HepG2 (cell line): ENCODE results near the gene NET1. TPM values are rescaled to one million over a fixed set of nuclear protein-coding genes. Genes with fewer than 3 reads are reported as not detected.

Source experiments
- AFF4 ChIP-seq: sonication (generic); formaldehyde crosslinking; IDR thresholded peaks from 2 replicates; pipeline ENCODE4 v1.4.0; 2020; ENCODE audit warnings: missing genetic modification reagents
- ATF7 ChIP-seq, 2 experiments: fragments of 450-650 bp in 1 of 2; sonication (generic) in 1 of 2; formaldehyde crosslinking in 1 of 2; IDR thresholded peaks; 2 replicates each; pipeline versions ENCODE4 v1.4.0 to v1.6.1; 2016 to 2020; ENCODE audit warnings: antibody characterized with exemption in 1 of 2, mild to moderate bottlenecking in 1 of 2, missing genetic modification reagents in 1 of 2
- HNRNPUL1 ChIP-seq: fragments of 200-400 bp; formaldehyde crosslinking; IDR thresholded peaks from 2 replicates; pipeline ENCODE4 v1.6.1; 2017; ENCODE audit warnings: low read depth, mild to moderate bottlenecking, low read length, moderate library complexity
- KDM5A ChIP-seq: fragments of 200-600 bp; sonication (generic); IDR thresholded peaks from 2 replicates; pipeline ENCODE4 v1.7.0; 2018; ENCODE audit warnings: antibody characterized with exemption, mild to moderate bottlenecking, low read length, borderline replicate concordance
- MBNL3 ChIP-seq: fragments of 250-450 bp; sonication (Bioruptor Pico); conservative IDR thresholded peaks from 2 replicates; pipeline ENCODE4 v1.8.0; 2022; ENCODE audit warnings: mild to moderate bottlenecking, inconsistent platforms
- NR2C2 ChIP-seq: sonication (generic); formaldehyde crosslinking; IDR thresholded peaks from 2 replicates; pipeline ENCODE4 v1.4.0; 2020; ENCODE audit warnings: missing genetic modification reagents, mild to moderate bottlenecking, moderate library complexity, borderline replicate concordance
- NR2F1 ChIP-seq, 2 experiments: fragments of 450-650 bp in 1 of 2; formaldehyde crosslinking in 1 of 2; IDR thresholded peaks; 2 replicates each; pipeline versions ENCODE4 v1.5.0 to v1.6.1; 2016 to 2020; ENCODE audit warnings: mild to moderate bottlenecking in 1 of 2, missing compliant biosample characterization in 1 of 2, missing genetic modification reagents in 1 of 2, moderate library complexity in 1 of 2
- POLR2AphosphoS5 ChIP-seq: IDR thresholded peaks from 2 replicates; pipeline ENCODE4 v1.6.1; 2012; ENCODE audit warnings: low read depth, low read length
- RFX5 ChIP-seq: IDR thresholded peaks from 2 replicates; pipeline ENCODE4 v1.6.1; 2011; ENCODE audit warnings: low read depth, low read length, improper control_type of control experiment
- SATB2 ChIP-seq: sonication (generic); formaldehyde crosslinking; IDR thresholded peaks from 2 replicates; pipeline ENCODE4 v1.5.0; 2020; ENCODE audit warnings: missing genetic modification reagents
- ZBTB14 ChIP-seq: sonication (generic); formaldehyde crosslinking; IDR thresholded peaks from 2 replicates; pipeline ENCODE4 v1.4.0; 2020; ENCODE audit warnings: missing genetic modification reagents
- ZFP62 ChIP-seq: sonication (generic); formaldehyde crosslinking; IDR thresholded peaks from 2 replicates; pipeline ENCODE4 v1.4.0; 2020; ENCODE audit warnings: missing genetic modification reagents
- ZKSCAN1 ChIP-seq: fragments of 150-350 bp; IDR thresholded peaks from 2 replicates; pipeline ENCODE4 v1.6.1; 2014; ENCODE audit warnings: low read length
- ZNF18 ChIP-seq: sonication (generic); formaldehyde crosslinking; IDR thresholded peaks from 2 replicates; pipeline ENCODE4 v1.8.0; 2022; ENCODE audit warnings: mild to moderate bottlenecking, missing genetic modification reagents; ENCODE audit not compliant: insufficient replicate concordance
- ZNF24 ChIP-seq: fragments of 450-650 bp; IDR thresholded peaks from 2 replicates; pipeline ENCODE4 v1.6.1; 2017; ENCODE audit warnings: antibody characterized with exemption, mild to moderate bottlenecking
- ZNF256 ChIP-seq: sonication (generic); formaldehyde crosslinking; conservative IDR thresholded peaks from 2 replicates; pipeline ENCODE4 v1.4.0; 2020; ENCODE audit warnings: missing genetic modification reagents
- ZNF530 ChIP-seq: sonication (generic); formaldehyde crosslinking; IDR thresholded peaks from 2 replicates; pipeline ENCODE4 v1.5.0; 2020; ENCODE audit warnings: low read depth, mild to moderate bottlenecking, missing genetic modification reagents
- ZNF546 ChIP-seq: sonication (generic); formaldehyde crosslinking; conservative IDR thresholded peaks from 2 replicates; pipeline ENCODE4 v1.8.1; 2023; ENCODE audit warnings: mild to moderate bottlenecking, missing genetic modification reagents
- ZNF577 ChIP-seq: sonication (generic); formaldehyde crosslinking; IDR thresholded peaks from 2 replicates; pipeline ENCODE4 v1.4.0; 2020; ENCODE audit warnings: mild to moderate bottlenecking, low read depth, missing genetic modification reagents, borderline replicate concordance
- polyA plus RNA-seq, 8 experiments: library from polyadenylated mRNA; depleted of rRNA in 3 of 8; stranded (reverse) in 7 of 8; unstranded in 1 of 8; fragments of >200 nt; fragmentation: Illumina TruSeq in 4 of 8; extraction: Trizol in 4 of 8; gene quantifications; 2 replicates each; pipeline versions ENCODE4 v1.2.1 to v1.2.3, GENCODE V29; 2011 to 2016; ENCODE audit warnings: low read depth in 4 of 8, missing spikeins in 1 of 8, mixed read lengths in 1 of 8; ENCODE audit not compliant: insufficient read depth in 1 of 8
- total RNA-seq, 5 experiments: library from RNA; depleted of rRNA; stranded (reverse); fragments of >200 nt; fragmentation: Illumina TruSeq; extraction: Trizol; gene quantifications; 2 replicates each; pipeline ENCODE4 v1.2.3, GENCODE V29; 2016; ENCODE audit warnings: low read depth in 1 of 5
- TF ChIP-seq, protein P1 (sequence below): sonication (generic); formaldehyde crosslinking; IDR thresholded peaks from 2 replicates; pipeline ENCODE4 v1.5.1; 2020; ENCODE audit warnings: missing genetic modification reagents, mild to moderate bottlenecking, borderline replicate concordance
- TF ChIP-seq, protein P2 (sequence below): sonication (generic); formaldehyde crosslinking; IDR thresholded peaks from 2 replicates; pipeline ENCODE4 v1.8.0; 2022; ENCODE audit warnings: missing genetic modification reagents, low read depth, mild to moderate bottlenecking, borderline replicate concordance

Gene NET1
- total and polyA plus RNA-seq, 2 of the 13 experiments (the other 11 are each of a cell fraction or from before 2014, with no cell fraction given): 48.1 to 65.8 TPM

GRCh38 chr10:5412277-5412941 lies at the start of gene NET1 (continued):
- no peak for TF ChIP-seq ZNF18
- TF ChIP-seq ZKSCAN1: no peak
- no peak for TF ChIP-seq HNRNPUL1
- TF ChIP-seq NR2F1 (CRISPR knock-in tag; IDR thresholded peaks at IDR 0.05): no peak
- TF ChIP-seq, protein P1, sequence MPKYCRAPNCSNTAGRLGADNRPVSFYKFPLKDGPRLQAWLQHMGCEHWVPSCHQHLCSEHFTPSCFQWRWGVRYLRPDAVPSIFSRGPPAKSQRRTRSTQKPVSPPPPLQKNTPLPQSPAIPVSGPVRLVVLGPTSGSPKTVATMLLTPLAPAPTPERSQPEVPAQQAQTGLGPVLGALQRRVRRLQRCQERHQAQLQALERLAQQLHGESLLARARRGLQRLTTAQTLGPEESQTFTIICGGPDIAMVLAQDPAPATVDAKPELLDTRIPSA: no peak
- no peak for TF ChIP-seq AFF4
- no peak for TF ChIP-seq SATB2 (CRISPR knock-in tag)
- no peak for TF ChIP-seq ZNF530 (CRISPR knock-in tag)
- no peak for TF ChIP-seq RFX5
- TF ChIP-seq, protein P2, sequence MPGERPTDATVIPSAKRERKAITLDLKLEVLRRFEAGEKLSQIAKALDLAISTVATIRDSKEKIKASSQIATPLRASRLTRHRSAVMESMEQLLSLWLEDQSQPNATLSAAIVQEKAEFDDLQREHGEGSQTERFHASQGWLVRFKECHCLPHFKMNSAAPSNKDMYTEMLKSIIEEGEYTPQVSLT (CRISPR knock-in tag): no peak
- TF ChIP-seq ZNF256 (CRISPR knock-in tag): no peak
- peak; percentile 43; the same call in 1 of the 2 replicates for TF ChIP-seq POLR2AphosphoS5
- no peak for TF ChIP-seq ZNF24
- TF ChIP-seq ATF7 (IDR thresholded peaks at IDR 0.05): no peak
- TF ChIP-seq ATF7 (CRISPR knock-in tag; IDR thresholded peaks at IDR 0.05): no peak
- no peak for TF ChIP-seq ZFP62 (CRISPR knock-in tag)
- TF ChIP-seq ZNF577 (CRISPR knock-in tag): no peak
- no peak for TF ChIP-seq MBNL3 (CRISPR knock-in tag)
- no peak for TF ChIP-seq NR2C2 (CRISPR knock-in tag)
- peak; percentile 34; the same call in 1 of the 2 replicates for TF ChIP-seq KDM5A
- TF ChIP-seq ZNF546 (CRISPR knock-in tag): no peak
- TF ChIP-seq ZBTB14 (CRISPR knock-in tag): no peak
